Left renal cortex interstitium (tissue), 4 donors: ENCODE results near the gene NUDT3. TPM values are rescaled to one million over a fixed set of nuclear protein-coding genes. Genes with fewer than 3 reads are reported as not detected.
A peak's percentile ranks its signal among the peaks of the same experiment; 100 is the strongest.

Experiments
- DNase-seq, 4 donors: peaks; one replicate each; pipeline ENCODE4 v3.0.0-alpha.2; 2013; ENCODE audit warnings: low read depth in 4 of 4, low spot score in 2 of 4, missing footprints in 1 of 4
- polyA plus RNA-seq, 4 donors: library from polyadenylated mRNA; unstranded; fragments of 120-200 nt; gene quantifications; one replicate each; pipeline ENCODE4 v1.2.1, GENCODE V29; 2013; ENCODE audit not compliant: insufficient read length in 4 of 4

The NUDT3 gene
- polyA plus RNA-seq, 4 donors = 14.8 to 28.1 (median 21.9) TPM

DNA sequence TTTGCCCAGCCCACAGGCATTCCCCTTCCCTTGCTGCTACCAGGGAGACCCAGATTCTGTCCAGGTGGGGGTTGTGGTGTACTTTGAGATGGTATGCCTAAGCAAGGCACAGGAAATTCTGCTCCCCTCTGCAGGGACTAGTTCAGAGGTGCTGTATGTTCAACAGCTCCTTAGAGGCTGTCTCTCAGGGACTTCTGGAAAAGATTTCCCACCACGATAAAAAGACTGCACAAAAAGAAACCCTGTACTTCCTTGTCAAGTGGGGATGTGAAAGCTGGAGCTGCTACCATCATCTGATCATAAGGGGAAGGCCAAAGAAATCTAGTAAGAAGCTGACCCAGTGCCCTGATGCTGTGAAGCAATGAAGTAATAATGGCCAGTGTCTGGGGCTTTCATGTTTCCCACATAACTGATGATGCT, 92.1 kb downstream of the NUDT3 start:
- DNase-seq = no peak

DNA sequence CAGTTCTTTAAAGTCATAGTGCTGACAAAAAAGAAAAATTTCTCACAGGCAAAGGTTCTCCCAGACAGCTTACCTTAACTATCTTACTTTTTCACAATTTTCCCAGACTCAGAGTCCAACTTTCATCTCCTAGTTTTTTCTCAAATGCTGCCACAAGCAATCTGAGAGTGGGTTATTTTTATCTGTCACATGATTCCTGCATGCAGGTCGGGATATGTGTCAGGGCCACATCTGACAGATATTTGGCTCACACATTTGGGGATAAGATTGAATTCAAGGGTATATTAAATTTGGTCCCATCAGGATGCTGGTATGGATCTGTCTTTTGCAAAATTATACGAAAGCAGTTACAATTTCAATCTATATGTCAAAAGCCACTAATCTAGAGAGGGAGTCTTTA, 93.5 kb downstream of the NUDT3 start:
- no peak for DNase-seq

DNA sequence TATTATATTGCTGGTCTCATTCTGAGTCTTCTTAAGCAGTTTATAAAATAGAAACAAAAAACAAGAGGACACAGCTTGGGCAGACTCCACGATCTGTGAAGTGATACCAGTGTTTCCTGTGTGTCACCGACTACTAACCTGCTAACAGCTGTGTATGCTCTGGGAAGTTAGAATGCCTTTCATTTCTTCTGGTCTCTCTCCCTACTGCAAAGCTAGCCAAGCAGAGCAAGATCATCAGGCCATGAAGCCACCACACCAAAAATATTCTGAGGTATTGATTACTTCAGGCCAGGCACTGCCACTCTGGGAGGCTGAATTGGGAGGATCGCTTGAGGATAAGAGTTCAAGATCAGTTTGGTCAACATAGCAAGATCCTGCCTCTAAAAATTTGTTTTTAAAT, 96.7 kb downstream of the NUDT3 start:
- DNase-seq = no peak

- DNase-seq = no peak
Measured at GRCh38 chr6:34292954-34293353, 99.5 kb downstream of the NUDT3 start.

GRCh38 chr6:34289137-34289536, 103.3 kb downstream of the NUDT3 start:
- DNase-seq = no peak

GRCh38 chr6:34288581-34288980, 103.9 kb downstream of the NUDT3 start:
- DNase-seq = no peak

DNA sequence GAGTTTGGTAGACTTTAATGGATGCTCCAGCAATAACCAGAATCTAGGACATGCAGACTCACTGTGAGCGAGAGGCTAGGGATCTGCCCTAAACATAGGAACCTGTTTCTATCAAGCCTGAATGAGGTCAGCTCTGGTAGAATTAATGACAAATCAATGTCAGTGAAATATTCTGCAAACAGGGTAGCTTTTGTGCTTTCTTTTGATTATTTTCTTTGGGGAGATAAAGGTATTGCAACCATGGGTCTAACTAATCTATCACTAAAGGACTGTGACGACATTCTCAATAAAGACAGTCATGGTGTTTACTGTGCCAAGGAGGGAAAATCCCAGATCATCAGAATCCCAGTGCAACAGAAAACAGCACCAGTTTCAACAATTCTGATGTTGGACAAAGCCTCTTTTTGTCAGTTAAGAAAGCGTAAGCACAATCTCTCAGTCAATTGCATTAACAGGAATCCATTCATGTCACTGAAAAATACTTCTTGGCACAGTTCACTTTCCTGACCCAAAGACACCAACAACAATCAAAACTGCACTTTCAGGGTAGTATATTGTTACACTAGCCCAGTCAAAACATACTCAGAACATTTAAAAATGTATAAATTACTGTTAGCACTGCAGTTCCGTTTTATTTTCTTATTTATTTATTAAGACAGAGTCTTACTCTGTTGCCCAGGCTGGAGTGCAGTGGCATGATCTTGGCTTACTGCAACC, 106.9 kb downstream of the NUDT3 start:
- DNase-seq = no peak

DNA sequence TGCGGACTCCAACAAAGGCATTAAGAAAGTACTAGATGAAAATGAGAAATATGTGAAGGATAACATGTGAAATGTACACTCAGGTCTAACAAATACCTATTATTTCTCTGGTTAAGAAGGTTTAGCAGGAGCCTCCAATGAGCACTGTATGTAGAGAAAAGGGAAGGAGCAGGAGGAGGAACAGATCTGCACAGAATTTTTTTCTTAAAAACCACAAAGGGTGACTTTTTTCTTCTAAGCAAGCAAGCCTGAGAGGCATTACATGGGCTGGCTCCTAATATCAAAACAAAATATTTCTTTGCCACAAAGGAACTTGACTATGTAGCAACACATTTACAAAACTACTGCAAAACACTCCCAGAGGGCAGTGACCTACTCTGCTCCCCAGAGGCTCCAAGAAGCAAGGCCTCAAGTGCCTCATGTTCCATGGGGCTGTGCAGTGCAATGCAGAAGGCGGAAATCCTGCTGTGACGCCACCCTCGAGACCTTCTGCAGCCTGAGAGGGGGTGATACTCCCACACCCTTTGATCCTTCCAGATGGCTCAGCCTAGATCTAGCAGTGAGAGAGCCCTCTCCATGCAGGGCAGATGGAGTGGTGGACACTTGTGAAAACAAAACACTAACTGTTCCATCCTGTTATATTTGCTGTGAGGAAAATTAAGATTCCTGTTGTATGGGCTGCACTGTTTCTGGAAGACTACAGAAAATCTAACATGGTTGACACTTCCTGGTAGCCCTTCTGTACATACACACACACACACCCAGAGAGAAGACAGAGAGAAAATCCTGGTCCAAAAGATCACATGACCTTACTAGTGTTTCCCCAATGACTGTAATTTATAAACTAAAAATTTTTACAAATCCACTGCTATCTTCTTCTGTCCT, 107.7 kb downstream of the NUDT3 start:
- DNase-seq = no peak

- DNase-seq = no peak
Measured at GRCh38 chr6:34281702-34282334, 110.7 kb downstream of the NUDT3 start.

DNA sequence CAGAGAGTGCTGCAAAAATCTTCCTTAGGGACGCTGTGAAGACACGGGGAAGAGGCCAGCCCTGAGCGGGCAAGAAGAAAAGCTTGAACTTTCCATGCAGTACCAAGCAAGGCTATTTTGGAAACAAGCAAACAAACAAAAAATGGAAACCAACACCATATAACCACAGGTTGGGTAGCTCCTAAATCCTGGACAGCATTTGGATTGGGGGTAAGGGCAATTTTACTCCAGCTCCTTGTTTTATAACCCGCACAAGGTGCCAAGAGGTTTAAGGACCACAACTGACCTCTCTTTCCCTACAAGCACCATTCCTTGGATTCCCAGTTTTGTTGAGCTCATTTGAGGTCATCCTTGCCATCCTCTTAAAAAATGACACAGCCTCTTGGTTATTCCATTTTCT, 112.3 kb downstream of the NUDT3 start:
- DNase-seq = no peak

- no peak for DNase-seq
Measured at GRCh38 chr6:34278833-34279232, 113.6 kb downstream of the NUDT3 start.

DNA sequence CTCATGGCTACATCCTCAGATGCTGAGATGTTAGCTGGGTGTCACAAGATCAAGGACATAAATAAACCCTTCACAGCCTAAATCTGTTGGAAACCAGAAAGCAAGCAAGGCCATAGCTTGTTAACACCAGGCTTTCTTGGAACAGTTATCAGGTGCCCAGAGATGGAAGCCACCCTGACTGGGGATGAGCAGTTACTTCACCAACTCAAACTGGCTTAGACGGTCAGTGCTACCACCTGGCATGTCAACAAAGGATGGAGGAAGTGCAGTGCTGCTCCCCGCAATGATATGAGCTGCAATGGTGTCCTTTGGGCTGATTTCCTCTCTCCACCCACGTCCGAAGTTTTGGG, 114.7 kb downstream of the NUDT3 start:
- no peak for DNase-seq

- DNase-seq = peak in 1 of 4 donors; percentile 36
Measured at GRCh38 chr6:34276881-34277762, 115.3 kb downstream of the NUDT3 start.

DNA sequence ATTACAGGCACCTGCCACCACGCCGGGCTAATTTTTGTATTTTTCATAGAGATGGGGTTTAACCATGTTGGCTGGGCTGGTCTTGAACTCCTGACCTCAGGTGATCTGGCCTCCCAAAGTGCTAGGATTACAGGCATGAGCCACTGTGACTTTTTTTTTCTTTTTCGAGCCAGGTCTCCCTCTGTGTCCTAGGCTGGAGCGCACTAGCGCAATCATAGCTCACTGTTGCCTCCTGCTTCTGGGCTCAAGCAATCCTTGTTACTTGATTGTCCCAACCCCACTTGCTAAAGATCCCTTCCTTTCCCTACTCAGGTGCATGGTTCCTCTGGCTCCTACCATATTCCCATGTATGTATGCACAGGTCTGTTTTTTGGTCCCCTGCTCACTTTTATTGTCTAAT, 116.3 kb downstream of the NUDT3 start:
- no peak for DNase-seq

- DNase-seq = no peak
Measured at GRCh38 chr6:34275128-34275804, 117.2 kb downstream of the NUDT3 start.

GRCh38 chr6:34274129-34274528, 118.3 kb downstream of the NUDT3 start:
- DNase-seq = no peak

DNA sequence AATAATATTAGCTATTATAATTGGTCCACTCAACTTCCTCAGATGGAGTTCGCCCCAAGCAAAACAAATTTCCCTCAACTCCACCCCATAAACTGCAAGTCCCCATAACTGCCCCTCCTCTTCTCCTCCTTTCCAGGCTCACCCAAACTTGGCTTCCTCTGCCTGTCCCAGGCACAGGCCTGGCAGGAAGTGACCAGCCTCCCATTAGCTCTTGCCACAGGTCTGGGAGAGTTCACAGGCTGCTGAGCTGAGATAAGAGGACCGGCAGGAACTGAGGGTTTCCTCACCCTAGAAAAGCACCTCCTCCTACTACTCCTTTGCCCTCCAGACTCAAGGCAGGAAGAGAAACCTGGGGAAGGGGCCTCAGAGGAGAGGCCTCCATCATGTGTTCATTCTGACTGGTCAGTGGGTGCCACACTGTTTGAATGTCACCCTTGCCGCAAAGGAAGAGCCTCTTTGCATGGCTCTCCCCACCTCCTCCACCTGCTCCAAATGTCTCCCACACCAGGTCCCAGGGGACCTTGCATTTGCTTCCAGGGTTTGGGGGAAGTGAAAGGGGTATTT, 119.1 kb downstream of the NUDT3 start:
- DNase-seq = no peak

DNA sequence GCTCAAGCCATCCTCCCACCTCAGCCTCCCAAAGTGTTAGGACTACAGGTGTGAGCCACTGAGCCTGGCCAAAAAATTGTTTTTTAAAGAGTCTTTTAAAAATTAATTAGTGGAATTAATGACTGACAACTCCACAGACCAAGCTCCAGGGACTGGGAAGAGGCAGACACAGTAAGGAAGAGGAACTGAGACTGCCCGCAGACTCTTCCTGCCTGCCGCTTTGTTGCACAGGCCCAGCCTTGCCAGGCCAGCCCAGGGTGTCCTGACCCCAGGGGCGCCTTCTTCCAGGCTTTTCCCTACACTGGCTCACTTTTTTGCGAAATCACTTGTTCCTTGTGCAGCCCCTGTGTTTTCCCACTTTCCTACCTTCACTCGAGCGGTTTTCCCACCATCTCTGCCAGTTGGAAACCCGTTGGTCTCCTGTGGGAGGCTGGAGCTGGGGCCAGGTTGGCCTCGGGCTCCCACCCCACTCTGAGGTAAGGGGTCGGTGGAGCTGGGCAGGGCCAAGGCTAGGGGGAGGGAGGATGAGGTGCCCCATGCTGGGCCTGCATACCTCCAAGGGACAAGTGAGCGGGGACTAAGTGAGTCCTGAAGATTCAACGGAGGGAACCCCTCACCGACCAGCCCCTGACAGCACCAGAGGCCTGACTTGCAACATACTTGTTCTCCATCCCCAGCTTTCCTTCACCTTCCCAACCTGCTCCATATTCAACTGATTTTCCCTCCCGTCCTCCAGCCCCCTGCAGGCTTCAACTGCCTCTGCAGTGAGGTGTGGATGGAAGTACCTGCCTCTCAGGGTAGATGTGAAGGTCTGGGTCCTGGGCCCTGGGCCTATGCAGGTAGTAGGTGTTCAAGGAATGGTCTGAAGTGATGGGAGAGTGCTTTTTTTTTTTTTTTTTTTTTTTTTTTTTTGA, 120.2 kb downstream of the NUDT3 start:
- no peak for DNase-seq
